Hepatocyte (in vitro differentiated cells): ENCODE measurements around the gene BTRC.

Source experiments
- EZH2phosphoT487 ChIP-seq: fragments of 200-600 bp; sonication (generic); IDR thresholded peaks from one replicate; pipeline ENCODE4 v1.6.1; 2018; ENCODE audit warnings: antibody characterized with exemption, mild to moderate bottlenecking, low read depth, moderate library complexity; ENCODE audit not compliant: unreplicated experiment, severe bottlenecking
- TF ChIP-seq, protein P1 (sequence below): fragments of 200-600 bp; sonication (generic); IDR thresholded peaks from 2 replicates; pipeline ENCODE4 v1.5.1; 2016; ENCODE audit warnings: antibody characterized with exemption, mild to moderate bottlenecking; ENCODE audit not compliant: poor library complexity

GRCh38 chr10:101578803-101579515, 225.0 kb downstream of the BTRC start:
- TF ChIP-seq, protein P1, sequence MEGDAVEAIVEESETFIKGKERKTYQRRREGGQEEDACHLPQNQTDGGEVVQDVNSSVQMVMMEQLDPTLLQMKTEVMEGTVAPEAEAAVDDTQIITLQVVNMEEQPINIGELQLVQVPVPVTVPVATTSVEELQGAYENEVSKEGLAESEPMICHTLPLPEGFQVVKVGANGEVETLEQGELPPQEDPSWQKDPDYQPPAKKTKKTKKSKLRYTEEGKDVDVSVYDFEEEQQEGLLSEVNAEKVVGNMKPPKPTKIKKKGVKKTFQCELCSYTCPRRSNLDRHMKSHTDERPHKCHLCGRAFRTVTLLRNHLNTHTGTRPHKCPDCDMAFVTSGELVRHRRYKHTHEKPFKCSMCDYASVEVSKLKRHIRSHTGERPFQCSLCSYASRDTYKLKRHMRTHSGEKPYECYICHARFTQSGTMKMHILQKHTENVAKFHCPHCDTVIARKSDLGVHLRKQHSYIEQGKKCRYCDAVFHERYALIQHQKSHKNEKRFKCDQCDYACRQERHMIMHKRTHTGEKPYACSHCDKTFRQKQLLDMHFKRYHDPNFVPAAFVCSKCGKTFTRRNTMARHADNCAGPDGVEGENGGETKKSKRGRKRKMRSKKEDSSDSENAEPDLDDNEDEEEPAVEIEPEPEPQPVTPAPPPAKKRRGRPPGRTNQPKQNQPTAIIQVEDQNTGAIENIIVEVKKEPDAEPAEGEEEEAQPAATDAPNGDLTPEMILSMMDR, result no peak
- no peak for TF ChIP-seq EZH2phosphoT487
